ENCODE data around the gene FMO5. TPM values are rescaled to one million over a fixed set of nuclear protein-coding genes. Genes with fewer than 3 reads are reported as not detected.

Gene FMO5, protein sequence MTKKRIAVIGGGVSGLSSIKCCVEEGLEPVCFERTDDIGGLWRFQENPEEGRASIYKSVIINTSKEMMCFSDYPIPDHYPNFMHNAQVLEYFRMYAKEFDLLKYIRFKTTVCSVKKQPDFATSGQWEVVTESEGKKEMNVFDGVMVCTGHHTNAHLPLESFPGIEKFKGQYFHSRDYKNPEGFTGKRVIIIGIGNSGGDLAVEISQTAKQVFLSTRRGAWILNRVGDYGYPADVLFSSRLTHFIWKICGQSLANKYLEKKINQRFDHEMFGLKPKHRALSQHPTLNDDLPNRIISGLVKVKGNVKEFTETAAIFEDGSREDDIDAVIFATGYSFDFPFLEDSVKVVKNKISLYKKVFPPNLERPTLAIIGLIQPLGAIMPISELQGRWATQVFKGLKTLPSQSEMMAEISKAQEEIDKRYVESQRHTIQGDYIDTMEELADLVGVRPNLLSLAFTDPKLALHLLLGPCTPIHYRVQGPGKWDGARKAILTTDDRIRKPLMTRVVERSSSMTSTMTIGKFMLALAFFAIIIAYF
- total RNA-seq = 5.1 TPM

DNA sequence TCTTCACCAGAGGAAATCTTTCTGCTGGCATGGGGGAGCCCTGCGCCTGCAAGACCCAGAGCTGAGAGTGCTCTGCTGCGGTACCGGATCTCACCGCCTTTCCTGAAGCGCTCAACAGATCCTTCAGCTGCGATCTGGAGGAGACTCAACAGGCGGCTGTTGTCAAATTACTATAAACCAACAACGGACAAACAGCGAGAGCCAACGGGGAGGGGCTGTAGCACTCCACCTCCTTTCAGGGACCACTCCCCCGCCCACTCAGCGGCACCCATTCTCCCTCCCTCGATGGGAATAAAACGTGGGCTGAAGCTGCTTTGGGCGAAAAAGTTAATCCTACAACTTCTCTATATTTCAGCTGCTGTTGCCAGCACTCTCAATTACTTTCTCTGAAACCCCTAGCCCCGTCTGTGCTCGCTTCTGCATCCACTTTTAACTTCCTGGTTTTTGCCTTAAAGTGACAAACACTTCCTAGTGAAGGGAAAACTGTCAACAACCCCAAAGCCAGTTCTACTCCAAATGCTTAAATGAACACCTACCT is at the start of gene FMO5:
TSS of gene FMO5 (minus strand) at position 147 of the 538 bp plus-strand sequence. CDS start 310 bp downstream, outside the sequence.

DNA sequence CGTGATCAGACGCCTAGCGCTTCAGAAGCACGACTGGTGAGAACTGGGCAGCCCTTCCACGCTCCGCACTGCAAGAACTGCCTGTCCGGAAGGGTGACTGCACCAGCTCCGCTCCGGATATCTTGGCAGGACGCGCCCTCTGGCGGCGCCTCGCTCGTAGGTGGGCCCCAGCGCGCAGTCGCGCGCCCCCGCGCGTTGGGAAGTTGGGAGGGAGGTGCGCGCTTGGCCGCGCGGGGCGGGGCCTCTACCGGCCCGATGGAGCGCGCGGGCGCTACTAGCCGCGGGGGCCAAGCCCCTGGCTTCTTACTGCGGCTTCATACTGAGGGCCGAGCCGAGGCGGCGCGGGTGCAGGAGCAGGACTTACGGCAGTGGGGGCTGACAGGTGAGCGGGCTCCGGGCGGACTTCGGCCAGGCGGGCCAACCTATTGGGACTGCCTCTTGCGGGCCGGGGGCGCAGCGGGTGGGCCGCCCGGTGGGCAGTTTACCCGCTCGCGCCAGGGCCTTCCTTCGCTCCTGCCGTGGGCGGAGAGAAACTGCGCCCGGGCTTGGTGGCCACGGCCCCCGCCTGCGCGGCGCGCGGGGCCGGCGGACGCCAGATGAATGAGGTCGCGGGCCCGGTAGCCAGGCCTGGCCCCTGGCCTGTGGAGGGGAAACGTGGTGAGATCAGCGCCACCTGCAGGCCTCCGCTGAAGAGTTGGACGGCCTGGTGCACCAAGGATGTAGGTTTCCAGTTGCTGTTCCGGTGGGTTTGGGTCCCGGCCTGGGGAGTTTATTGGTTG is 17.5 kb upstream of the FMO5 start, which contains the start of gene CHD1L:
TSS of gene CHD1L (plus strand) at position 236 of the 779 bp plus-strand sequence. CDS start at position 256, 20 bp downstream.

DNA sequence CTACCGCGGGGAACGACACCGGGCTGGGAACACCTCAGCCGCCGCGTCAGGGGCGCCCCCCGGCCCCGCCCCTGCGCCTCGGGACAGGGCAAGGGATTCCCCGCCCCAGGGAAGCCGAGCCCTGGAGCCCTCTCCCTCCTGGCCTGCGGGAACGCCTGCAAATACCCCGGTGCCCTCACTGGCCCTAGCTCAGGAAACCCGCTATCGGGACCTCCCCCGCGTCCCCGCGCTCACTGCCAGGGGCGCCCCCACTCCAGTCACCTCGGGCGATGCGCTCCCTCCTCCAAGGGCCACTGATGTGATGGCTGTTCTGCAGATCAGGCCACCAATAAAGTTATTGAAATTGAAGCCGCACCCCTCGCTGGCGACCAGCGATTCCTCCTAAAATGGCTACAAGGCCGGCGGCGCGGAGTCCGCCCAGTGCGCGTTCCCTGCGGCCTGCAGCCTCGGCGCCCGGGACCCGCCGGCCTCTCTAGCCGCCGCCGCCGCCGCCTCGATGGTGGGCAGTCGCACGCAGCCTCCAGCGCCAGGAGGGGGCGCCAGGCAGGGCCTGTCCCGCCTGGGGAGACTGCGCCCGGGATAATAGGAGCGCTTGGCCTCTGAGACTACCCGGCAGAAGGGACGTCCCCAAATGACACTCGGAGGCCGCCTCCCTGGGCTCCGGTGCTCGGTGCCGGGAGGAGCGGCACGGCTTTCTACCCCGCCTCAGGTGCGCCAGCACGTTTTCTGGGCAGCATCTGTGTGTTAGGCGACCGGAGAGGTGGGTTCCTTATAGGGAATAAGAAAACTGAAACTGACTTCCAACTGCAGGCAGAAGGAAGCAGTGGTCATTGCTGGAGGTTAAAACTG is 52.7 kb downstream of the FMO5 start, which contains the start of gene PRKAB2:
TSS of gene PRKAB2 (minus strand) at position 303 of the 849 bp plus-strand sequence. CDS start 326 bp downstream, outside the sequence.

Other genes with a start within 250 kb of the FMO5 start
- 20.7 TPM for gene PRKAB2, start 52.9 kb downstream of the FMO5 start, total RNA-seq
- 29.2 TPM for gene CHD1L, start 17.3 kb upstream of the FMO5 start, total RNA-seq